Pulmonary artery endothelial cell (primary cell): ENCODE results near the gene IL12RB1. TPM values are rescaled to one million over a fixed set of nuclear protein-coding genes. Genes with fewer than 3 reads are reported as not detected.
"Not testable (repeated sequence)": the region's sequence is repeated elsewhere in the genome, so short reads cannot be mapped to it uniquely, and the experiment has no call there.

ENCODE experiments used
- DNase-seq: peaks from one replicate; pipeline ENCODE4 v3.0.0-alpha.2; 2011; ENCODE audit warnings: low read depth, low spot score
- total RNA-seq: library from RNA; depleted of rRNA; stranded (reverse); fragments of >200 nt; gene quantifications from 2 replicates; pipeline ENCODE4 v1.2.3, GENCODE V29; 2014

IL12RB1 gene
- total RNA-seq, 1 donor from 2014 or later = not detected

- peak; percentile 51 for DNase-seq
These were observed 26.3 kb upstream of the IL12RB1 start for GRCh38 chr19:18112989-18113478.

GRCh38 chr19:18110609-18111232, 24.0 kb upstream of the IL12RB1 start:
- no peak for DNase-seq

GRCh38 chr19:18109733-18110608, 23.2 kb upstream of the IL12RB1 start:
- no peak for DNase-seq

- no peak for DNase-seq
These were observed 22.6 kb upstream of the IL12RB1 start for GRCh38 chr19:18109341-18109732.

- DNase-seq = no peak
These were observed 22.2 kb upstream of the IL12RB1 start for GRCh38 chr19:18108897-18109296.

GRCh38 chr19:18107235-18107634, 20.5 kb upstream of the IL12RB1 start:
- no peak for DNase-seq

- DNase-seq = not testable (repeated sequence)
These were observed 18.5 kb upstream of the IL12RB1 start for GRCh38 chr19:18105259-18105658.

GRCh38 chr19:18104793-18105131, 18.0 kb upstream of the IL12RB1 start:
- DNase-seq = no peak

- no peak for DNase-seq
These were observed 16.3 kb upstream of the IL12RB1 start for GRCh38 chr19:18102916-18103542.

GRCh38 chr19:18101268-18101667, 14.5 kb upstream of the IL12RB1 start:
- no peak for DNase-seq

GRCh38 chr19:18100710-18101109, 14.0 kb upstream of the IL12RB1 start:
- no peak for DNase-seq

- DNase-seq = no peak
These were observed 12.9 kb upstream of the IL12RB1 start for GRCh38 chr19:18099623-18099995.

GRCh38 chr19:18098891-18099622, 12.3 kb upstream of the IL12RB1 start:
- no peak for DNase-seq

- no peak for DNase-seq
These were observed 11.5 kb upstream of the IL12RB1 start for GRCh38 chr19:18097993-18098890.

GRCh38 chr19:18097217-18097992, 10.7 kb upstream of the IL12RB1 start, which contains the start of gene MAST3:
Gene MAST3 (plus strand): TSS chr19:18097778. CDS start chr19:18097793, 15 bp downstream.
- peak; percentile 19 for DNase-seq

- no peak for DNase-seq
These were observed 9.5 kb upstream of the IL12RB1 start for GRCh38 chr19:18096258-18096657.

GRCh38 chr19:18093439-18094161, 6.9 kb upstream of the IL12RB1 start:
- no peak for DNase-seq

GRCh38 chr19:18091217-18091608, 4.5 kb upstream of the IL12RB1 start:
- no peak for DNase-seq
